ENCODE measurements around the gene PDE8B.

- TF ChIP-seq TOX (CRISPR knock-in tag; IDR thresholded peaks at IDR 0.05; ENCODE audit: borderline replicate concordance) (no peak), CREB5 (CRISPR knock-in tag; IDR thresholded peaks at IDR 0.05; ENCODE audit: low read depth) (no peak), TSHZ2 (CRISPR knock-in tag; IDR thresholded peaks at IDR 0.05) (no peak), PPARA (CRISPR knock-in tag; IDR thresholded peaks at IDR 0.05; ENCODE audit: borderline replicate concordance) (no peak), ZFP3 (CRISPR knock-in tag; IDR thresholded peaks at IDR 0.05) (no peak), PATZ1 (CRISPR knock-in tag; IDR thresholded peaks at IDR 0.05; ENCODE audit: borderline replicate concordance) (no peak), ZNF70 (CRISPR knock-in tag; IDR thresholded peaks at IDR 0.05) (no peak), ZC3H10 (CRISPR knock-in tag; IDR thresholded peaks at IDR 0.05) (no peak), ISL1 (CRISPR knock-in tag; IDR thresholded peaks at IDR 0.05) (no peak), ZFP30 (CRISPR knock-in tag; IDR thresholded peaks at IDR 0.05) (no peak), OSR1 (CRISPR knock-in tag; IDR thresholded peaks at IDR 0.05) (no peak), RARB (CRISPR knock-in tag; IDR thresholded peaks at IDR 0.05) (no peak)
- TF ChIP-seq, protein P1, sequence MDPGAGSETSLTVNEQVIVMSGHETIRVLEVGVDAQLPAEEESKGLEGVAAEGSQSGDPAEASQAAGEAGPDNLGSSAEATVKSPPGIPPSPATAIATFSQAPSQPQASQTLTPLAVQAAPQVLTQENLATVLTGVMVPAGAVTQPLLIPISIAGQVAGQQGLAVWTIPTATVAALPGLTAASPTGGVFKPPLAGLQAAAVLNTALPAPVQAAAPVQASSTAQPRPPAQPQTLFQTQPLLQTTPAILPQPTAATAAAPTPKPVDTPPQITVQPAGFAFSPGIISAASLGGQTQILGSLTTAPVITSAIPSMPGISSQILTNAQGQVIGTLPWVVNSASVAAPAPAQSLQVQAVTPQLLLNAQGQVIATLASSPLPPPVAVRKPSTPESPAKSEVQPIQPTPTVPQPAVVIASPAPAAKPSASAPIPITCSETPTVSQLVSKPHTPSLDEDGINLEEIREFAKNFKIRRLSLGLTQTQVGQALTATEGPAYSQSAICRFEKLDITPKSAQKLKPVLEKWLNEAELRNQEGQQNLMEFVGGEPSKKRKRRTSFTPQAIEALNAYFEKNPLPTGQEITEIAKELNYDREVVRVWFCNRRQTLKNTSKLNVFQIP (CRISPR knock-in tag; IDR thresholded peaks at IDR 0.05; ENCODE audit: borderline replicate concordance, low read depth), result no peak
These were observed 233.2 kb downstream of the PDE8B start for GRCh38 chr5:77443670-77444069.
